ENCODE data around the gene PRICKLE3.

Gene PRICKLE3, protein sequence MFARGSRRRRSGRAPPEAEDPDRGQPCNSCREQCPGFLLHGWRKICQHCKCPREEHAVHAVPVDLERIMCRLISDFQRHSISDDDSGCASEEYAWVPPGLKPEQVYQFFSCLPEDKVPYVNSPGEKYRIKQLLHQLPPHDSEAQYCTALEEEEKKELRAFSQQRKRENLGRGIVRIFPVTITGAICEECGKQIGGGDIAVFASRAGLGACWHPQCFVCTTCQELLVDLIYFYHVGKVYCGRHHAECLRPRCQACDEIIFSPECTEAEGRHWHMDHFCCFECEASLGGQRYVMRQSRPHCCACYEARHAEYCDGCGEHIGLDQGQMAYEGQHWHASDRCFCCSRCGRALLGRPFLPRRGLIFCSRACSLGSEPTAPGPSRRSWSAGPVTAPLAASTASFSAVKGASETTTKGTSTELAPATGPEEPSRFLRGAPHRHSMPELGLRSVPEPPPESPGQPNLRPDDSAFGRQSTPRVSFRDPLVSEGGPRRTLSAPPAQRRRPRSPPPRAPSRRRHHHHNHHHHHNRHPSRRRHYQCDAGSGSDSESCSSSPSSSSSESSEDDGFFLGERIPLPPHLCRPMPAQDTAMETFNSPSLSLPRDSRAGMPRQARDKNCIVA

DNA sequence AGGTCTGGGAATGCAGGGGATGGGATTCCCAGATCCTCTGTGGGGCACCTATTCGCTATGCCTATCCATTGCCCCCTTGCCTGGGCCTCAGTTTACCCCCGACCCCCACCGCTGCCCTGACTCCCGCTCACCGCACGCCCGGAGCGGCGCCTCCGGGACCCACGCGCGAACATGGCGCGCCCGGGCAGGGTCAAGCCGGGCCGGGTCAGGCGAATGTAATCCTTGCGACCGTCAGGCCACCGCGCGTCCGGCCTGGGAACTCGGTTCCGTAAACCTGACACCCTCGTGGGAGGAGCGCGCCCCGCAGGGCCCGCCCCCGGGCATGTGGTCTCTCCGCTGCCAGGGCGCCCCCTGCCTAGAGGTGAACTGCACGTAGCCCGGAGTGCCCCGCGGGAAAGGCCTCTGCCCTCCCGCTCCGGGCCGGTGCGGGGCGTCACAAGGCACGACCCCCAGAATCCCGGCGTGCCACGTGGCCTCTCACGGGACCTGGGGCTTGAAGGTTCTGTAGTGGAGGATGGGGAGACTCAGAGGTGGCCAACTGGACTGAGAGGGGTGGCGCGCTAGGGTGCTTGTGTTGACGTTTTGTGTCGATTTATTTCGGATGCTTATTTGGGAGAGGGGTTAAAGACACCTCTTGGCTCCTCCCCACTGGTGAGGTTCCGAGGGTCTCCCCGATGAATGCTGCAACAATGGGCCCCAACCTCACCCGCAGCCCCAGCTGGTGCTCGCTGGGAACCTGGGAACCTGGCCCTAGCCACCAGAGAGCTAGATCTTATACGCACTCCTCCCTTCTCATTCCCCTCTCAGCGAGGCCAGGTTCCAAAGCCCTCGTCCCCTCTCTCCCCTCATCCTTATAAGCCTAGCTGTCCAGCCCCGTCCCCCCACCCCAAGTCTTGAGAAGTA is at the start of gene PRICKLE3:
TSS of gene PRICKLE3 (minus strand) at position 249 of the 903 bp plus-strand sequence. CDS start at position 173, 76 bp downstream.
- Histone ChIP-seq H3K79me2 (ENCODE audit: low read length) (peaks cover 9% of the 10 kb centered on the region), H3K4me1 (ENCODE audit: low read length) (peaks cover 14% of the 10 kb centered on the region; the same call in 1 of the 2 replicates), H3K27ac (ENCODE audit: low read length) (peak within 1 kb of the TSS; percentile 42)

DNA sequence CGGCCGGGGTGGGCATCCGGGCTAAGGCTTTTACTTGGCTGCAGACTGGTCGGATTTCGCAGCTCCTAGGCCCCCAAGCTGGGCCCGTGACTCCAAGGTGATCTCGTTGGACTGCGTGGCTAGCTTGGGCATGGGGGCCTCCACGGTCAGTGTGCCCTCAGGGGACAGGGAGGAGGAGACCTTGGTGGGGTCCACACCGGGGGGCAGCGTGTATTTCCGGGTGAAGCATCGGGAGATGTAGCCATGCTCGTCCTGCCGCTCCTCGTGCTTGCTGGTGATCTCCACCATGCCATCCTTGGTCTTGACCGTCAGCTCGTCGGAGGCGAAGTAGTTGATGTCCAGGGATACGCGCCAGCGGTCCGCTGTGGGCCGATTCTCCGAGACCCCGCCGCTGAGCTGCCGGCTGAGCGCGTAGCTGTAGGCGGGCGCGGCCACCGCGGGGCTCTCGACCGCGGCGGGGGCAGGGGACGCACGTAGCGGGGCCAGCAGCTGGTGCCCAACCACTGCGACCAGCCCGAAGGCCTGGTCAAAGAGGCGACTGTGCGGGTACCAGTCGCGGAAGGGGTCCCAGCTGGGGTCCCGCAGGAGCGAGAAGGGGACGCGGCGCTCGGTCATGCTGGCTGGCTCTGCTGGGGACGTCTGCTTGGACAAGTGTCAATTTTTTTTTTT is 47.8 kb upstream of the PRICKLE3 start:
- H3K9ac ChIP-seq (ENCODE audit: low read length), result no peak overlapping the region
- no peak overlapping the region for H2AFZ ChIP-seq (ENCODE audit: low read depth, low read length)
- H3K4me1 ChIP-seq (ENCODE audit: low read length), result peaks cover 15% of the 10 kb centered on the region; the same call in 1 of the 2 replicates

More for the DNA sequence above, at the start of gene PRICKLE3:
- peak within 1 kb of the TSS; percentile 99 for H3K4me2 ChIP-seq (ENCODE audit: low read length)
- H4K20me1 ChIP-seq (ENCODE audit: insufficient read depth, low read length), result no peaks in the 10 kb centered on the region
- H3K9ac ChIP-seq (ENCODE audit: low read length), result peak within 1 kb of the TSS; percentile 92
- no peaks in the 10 kb centered on the region for H3K27me3 ChIP-seq (ENCODE audit: low read depth, low read length)
- TF ChIP-seq EZH2phosphoT487 (IDR thresholded peaks at IDR 0.05; ENCODE audit: low read depth), result no peak
- TF ChIP-seq, protein P1, sequence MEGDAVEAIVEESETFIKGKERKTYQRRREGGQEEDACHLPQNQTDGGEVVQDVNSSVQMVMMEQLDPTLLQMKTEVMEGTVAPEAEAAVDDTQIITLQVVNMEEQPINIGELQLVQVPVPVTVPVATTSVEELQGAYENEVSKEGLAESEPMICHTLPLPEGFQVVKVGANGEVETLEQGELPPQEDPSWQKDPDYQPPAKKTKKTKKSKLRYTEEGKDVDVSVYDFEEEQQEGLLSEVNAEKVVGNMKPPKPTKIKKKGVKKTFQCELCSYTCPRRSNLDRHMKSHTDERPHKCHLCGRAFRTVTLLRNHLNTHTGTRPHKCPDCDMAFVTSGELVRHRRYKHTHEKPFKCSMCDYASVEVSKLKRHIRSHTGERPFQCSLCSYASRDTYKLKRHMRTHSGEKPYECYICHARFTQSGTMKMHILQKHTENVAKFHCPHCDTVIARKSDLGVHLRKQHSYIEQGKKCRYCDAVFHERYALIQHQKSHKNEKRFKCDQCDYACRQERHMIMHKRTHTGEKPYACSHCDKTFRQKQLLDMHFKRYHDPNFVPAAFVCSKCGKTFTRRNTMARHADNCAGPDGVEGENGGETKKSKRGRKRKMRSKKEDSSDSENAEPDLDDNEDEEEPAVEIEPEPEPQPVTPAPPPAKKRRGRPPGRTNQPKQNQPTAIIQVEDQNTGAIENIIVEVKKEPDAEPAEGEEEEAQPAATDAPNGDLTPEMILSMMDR (IDR thresholded peaks at IDR 0.05; ENCODE audit: low read depth, low read length), result peak; percentile 59
- H3K36me3 ChIP-seq (replicated peaks; ENCODE audit: low read depth, low read length), result peaks cover 11% of the 10 kb centered on the region
- peak within 1 kb of the TSS; percentile 100 for H3K4me3 ChIP-seq (ENCODE audit: low read length)
- H3K9me3 ChIP-seq (ENCODE audit: insufficient read depth, low read length), result no peaks in the 10 kb centered on the region
- H2AFZ ChIP-seq (ENCODE audit: low read depth, low read length), result peak within 1 kb of the TSS; percentile 16; the same call in 1 of the 2 replicates

DNA sequence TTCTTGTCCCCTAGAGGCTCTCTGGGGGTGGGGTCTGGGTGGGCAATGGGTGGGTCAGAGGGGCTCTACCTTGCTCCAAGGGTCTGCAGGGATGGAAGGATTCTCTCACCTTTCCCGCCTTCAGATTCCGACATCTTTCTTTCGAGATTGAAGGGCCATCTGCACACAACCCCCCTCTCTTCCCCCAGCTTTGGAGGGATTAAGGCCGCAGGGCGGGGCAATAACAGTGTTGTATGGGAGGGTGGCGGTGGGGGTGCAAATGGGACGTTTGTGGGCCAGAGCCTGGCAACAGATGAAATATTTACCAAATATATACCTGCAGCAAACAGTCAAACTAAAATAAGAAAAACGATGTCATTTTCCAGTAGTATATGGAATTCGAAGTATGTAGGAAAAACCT is 47.0 kb upstream of the PRICKLE3 start, which contains the start of gene CACNA1F:
TSS of gene CACNA1F (minus strand) at position 165 of the 400 bp plus-strand sequence. CDS start at position 134, 31 bp downstream.
- Histone ChIP-seq H3K9me3 (ENCODE audit: insufficient read depth, low read length) (no peaks in the 10 kb centered on the region), H3K79me2 (ENCODE audit: low read length) (peaks cover 4% of the 10 kb centered on the region; the same call in 1 of the 2 replicates), H3K36me3 (replicated peaks; ENCODE audit: low read depth, low read length) (no peaks in the 10 kb centered on the region), H3K4me2 (ENCODE audit: low read length) (no peak within 1 kb of the TSS), H3K27ac (ENCODE audit: low read length) (no peak within 1 kb of the TSS), H3K27me3 (ENCODE audit: low read depth, low read length) (no peaks in the 10 kb centered on the region), H3K4me1 (ENCODE audit: low read length) (peaks cover 15% of the 10 kb centered on the region; the same call in 1 of the 2 replicates), H4K20me1 (ENCODE audit: insufficient read depth, low read length) (no peaks in the 10 kb centered on the region), H2AFZ (ENCODE audit: low read depth, low read length) (no peak within 1 kb of the TSS), H3K9ac (ENCODE audit: low read length) (no peak within 1 kb of the TSS), H3K4me3 (ENCODE audit: low read length) (no peak within 1 kb of the TSS)
- TF ChIP-seq, protein P1 (IDR thresholded peaks at IDR 0.05; ENCODE audit: low read depth, low read length), result no peak
- TF ChIP-seq EZH2phosphoT487 (IDR thresholded peaks at IDR 0.05; ENCODE audit: low read depth), result no peak

More for the DNA sequence above, 47.8 kb upstream of the PRICKLE3 start:
- H4K20me1 ChIP-seq (ENCODE audit: insufficient read depth, low read length), result no peaks in the 10 kb centered on the region
- TF ChIP-seq EZH2phosphoT487 (IDR thresholded peaks at IDR 0.05; ENCODE audit: low read depth), result no peak
- TF ChIP-seq, protein P1 (IDR thresholded peaks at IDR 0.05; ENCODE audit: low read depth, low read length), result no peak
- H3K27ac ChIP-seq (ENCODE audit: low read length), result no peak overlapping the region
- H3K27me3 ChIP-seq (ENCODE audit: low read depth, low read length), result no peaks in the 10 kb centered on the region
- H3K9me3 ChIP-seq (ENCODE audit: insufficient read depth, low read length), result no peaks in the 10 kb centered on the region
- H3K79me2 ChIP-seq (ENCODE audit: low read length), result peaks cover 4% of the 10 kb centered on the region; the same call in 1 of the 2 replicates
- no peak overlapping the region for H3K4me3 ChIP-seq (ENCODE audit: low read length)
- no peaks in the 10 kb centered on the region for H3K36me3 ChIP-seq (replicated peaks; ENCODE audit: low read depth, low read length)
- no peak overlapping the region for H3K4me2 ChIP-seq (ENCODE audit: low read length)

Data from OCI-LY3 (cell line).